GM18951 (cell line): ENCODE data around the gene CAMK2B.

Experiments
- POLR2A ChIP-seq: IDR thresholded peaks from 4 replicates; pipeline ENCODE4 v1.6.1; 2011; ENCODE audit warnings: mild to moderate bottlenecking; ENCODE audit not compliant: insufficient read length, insufficient read depth; ENCODE audit errors: extremely low read depth
- in situ Hi-C: fragments of 300-500 bp; cut with MboI; formaldehyde crosslinking; loops from one replicate; pipeline ENCODE4 v1.12.0; 2022; ENCODE audit warnings: low sequenced_read_pairs, mixed read lengths, inconsistent platforms; ENCODE audit not compliant: unreplicated experiment

CAMK2B gene

GRCh38 chr7:44325201-44325671, at the start of gene CAMK2B:
CAMK2B (minus strand) TSS chr7:44325594; CDS start chr7:44325421, 173 bp downstream.
- no peak for TF ChIP-seq POLR2A
- in situ Hi-C loops = no loop called here

GRCh38 chr7:44374007-44374763, 48.8 kb upstream of the CAMK2B start:
- TF ChIP-seq POLR2A = no peak
- in situ Hi-C loops = no loop called here

GRCh38 chr7:44373418-44373740, 48.0 kb upstream of the CAMK2B start:
- in situ Hi-C loops = no loop called here
- no peak for TF ChIP-seq POLR2A

- in situ Hi-C loops = no loop called here
- no peak for TF ChIP-seq POLR2A
Measured at GRCh38 chr7:44372560-44373417, 47.4 kb upstream of the CAMK2B start.

GRCh38 chr7:44368885-44369284, 43.5 kb upstream of the CAMK2B start:
- no peak for TF ChIP-seq POLR2A
- in situ Hi-C loops = no loop called here

GRCh38 chr7:44368455-44368854, 43.1 kb upstream of the CAMK2B start:
- in situ Hi-C loops = no loop called here

GRCh38 chr7:44367475-44368043, 42.2 kb upstream of the CAMK2B start:
- no peak for TF ChIP-seq POLR2A
- in situ Hi-C loops = no loop called here

More at GRCh38 chr7:44368455-44368854, 43.1 kb upstream of the CAMK2B start:
- TF ChIP-seq POLR2A = no peak

- no peak for TF ChIP-seq POLR2A
- in situ Hi-C loops = no loop called here
Measured at GRCh38 chr7:44366986-44367385, 41.6 kb upstream of the CAMK2B start.

- no peak for TF ChIP-seq POLR2A
- in situ Hi-C loops = no loop called here
Measured at GRCh38 chr7:44353668-44354067, 28.3 kb upstream of the CAMK2B start.

- in situ Hi-C loops = no loop called here
- no peak for TF ChIP-seq POLR2A
Measured at GRCh38 chr7:44348851-44349781, 23.7 kb upstream of the CAMK2B start.

GRCh38 chr7:44348300-44348699, 22.9 kb upstream of the CAMK2B start:
- in situ Hi-C loops = no loop called here
- no peak for TF ChIP-seq POLR2A

GRCh38 chr7:44347546-44348114, 22.2 kb upstream of the CAMK2B start:
- in situ Hi-C loops = no loop called here
- no peak for TF ChIP-seq POLR2A
